ENCODE data around the gene KRT15.

DNA sequence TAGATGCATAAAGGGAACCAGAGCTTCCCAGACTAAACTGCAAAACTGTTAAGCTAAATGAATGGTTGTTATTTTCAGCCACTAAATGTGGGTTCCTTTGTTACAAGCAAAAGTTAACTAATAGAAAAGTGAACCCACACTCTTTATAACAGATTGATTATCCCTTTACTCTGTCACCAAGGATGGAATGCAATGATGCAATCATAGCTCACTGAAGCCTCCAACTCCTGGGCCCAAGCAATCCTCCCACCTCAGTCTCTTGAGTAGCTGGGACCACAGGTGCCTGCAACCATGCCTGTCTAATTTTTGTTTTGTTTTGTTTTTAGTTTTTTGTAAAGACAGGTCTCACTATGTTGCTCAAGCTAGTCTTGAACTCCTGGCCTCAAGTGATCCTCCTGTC is 46.6 kb upstream of the KRT15 start:
- TF ChIP-seq, protein P1, sequence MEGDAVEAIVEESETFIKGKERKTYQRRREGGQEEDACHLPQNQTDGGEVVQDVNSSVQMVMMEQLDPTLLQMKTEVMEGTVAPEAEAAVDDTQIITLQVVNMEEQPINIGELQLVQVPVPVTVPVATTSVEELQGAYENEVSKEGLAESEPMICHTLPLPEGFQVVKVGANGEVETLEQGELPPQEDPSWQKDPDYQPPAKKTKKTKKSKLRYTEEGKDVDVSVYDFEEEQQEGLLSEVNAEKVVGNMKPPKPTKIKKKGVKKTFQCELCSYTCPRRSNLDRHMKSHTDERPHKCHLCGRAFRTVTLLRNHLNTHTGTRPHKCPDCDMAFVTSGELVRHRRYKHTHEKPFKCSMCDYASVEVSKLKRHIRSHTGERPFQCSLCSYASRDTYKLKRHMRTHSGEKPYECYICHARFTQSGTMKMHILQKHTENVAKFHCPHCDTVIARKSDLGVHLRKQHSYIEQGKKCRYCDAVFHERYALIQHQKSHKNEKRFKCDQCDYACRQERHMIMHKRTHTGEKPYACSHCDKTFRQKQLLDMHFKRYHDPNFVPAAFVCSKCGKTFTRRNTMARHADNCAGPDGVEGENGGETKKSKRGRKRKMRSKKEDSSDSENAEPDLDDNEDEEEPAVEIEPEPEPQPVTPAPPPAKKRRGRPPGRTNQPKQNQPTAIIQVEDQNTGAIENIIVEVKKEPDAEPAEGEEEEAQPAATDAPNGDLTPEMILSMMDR (optimal IDR thresholded peaks at IDR 0.05 in 1 of 3, IDR thresholded peaks at IDR 0.05 in 1 of 3, conservative IDR thresholded peaks at IDR 0.05 in 1 of 3; ENCODE audit: extremely low read depth in 1 of 3, insufficient read depth in 2 of 3, low read length in 3 of 3) = no peak
- TF ChIP-seq EZH2 (IDR thresholded peaks at IDR 0.05; ENCODE audit: low read length) = no peak
